Measurements from ENCODE around the gene PLXNA4.

PLXNA4 gene

DNA sequence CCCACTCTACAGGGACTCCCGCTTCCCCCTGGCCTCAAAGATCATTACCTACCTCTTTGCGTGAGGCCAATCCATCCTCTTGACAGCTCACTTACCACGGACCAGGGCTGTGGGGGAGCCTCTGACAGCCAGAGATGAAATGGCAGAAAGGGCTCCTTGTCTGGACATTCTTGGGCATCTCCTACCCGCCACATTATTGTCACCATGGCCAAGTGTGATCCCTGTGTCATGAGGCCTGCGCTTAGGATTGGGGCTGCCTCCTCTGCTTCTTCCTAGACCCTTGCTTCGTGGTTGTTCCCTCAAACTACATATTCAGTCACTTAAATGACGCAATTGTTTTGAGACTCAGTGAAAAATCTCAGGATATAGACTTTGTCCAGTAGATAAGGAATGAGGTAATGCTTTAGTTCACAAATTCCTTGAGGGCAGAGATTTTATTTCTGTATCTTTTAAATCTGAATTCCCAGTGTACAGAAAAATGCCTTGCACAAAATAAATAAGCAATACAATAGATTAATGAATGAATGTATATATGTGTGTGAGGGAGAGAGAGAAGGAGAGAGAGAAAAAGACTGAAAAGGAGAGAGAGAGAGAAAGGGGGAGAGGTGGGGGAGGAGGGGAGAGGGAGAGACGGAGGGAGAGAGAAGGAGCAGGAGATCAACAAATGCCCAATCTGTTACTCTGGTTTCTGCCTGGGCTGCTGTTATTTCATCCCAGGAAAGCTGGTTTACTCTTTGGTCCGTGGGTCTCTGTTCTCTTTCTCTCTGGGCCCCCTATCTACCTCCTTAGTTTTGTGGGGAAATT lies 159.0 kb downstream of the PLXNA4 start:
- DNase-seq (ENCODE audit: low spot score): no peak

GRCh38 chr7:132416395-132416794 lies 159.9 kb downstream of the PLXNA4 start:
- DNase-seq (ENCODE audit: low spot score): no peak

GRCh38 chr7:132415259-132415658 lies 161.0 kb downstream of the PLXNA4 start:
- DNase-seq (ENCODE audit: low spot score): no peak

GRCh38 chr7:132414857-132415256 lies 161.4 kb downstream of the PLXNA4 start:
- DNase-seq (ENCODE audit: low spot score): no peak

- no peak for DNase-seq (ENCODE audit: low spot score)
These were observed 163.8 kb downstream of the PLXNA4 start for GRCh38 chr7:132412435-132412834.

GRCh38 chr7:132410861-132411541 lies 165.3 kb downstream of the PLXNA4 start:
- DNase-seq (ENCODE audit: low spot score): no peak

GRCh38 chr7:132410385-132410784 lies 165.9 kb downstream of the PLXNA4 start:
- no peak for DNase-seq (ENCODE audit: low spot score)

DNA sequence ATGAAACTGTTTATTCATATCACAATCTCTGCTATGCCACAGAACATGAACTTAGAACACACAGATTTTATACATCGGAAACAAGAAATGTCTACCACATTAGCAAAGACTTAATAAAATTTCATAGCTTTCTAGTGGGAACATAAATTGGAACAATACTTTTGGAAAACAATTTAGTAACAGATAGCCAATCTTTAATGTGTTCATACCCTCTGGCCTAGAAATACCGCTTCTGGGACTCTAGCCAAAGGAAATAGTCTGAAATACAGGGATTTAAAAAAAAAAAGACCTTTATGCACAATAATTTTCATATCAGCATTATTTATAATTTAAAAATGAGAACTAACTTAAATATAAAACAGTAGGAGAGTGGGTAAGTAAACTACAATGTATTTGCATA lies 168.5 kb downstream of the PLXNA4 start:
- no peak for DNase-seq (ENCODE audit: low spot score)

GRCh38 chr7:132406039-132406438 lies 170.2 kb downstream of the PLXNA4 start:
- no peak for DNase-seq (ENCODE audit: low spot score)

DNA sequence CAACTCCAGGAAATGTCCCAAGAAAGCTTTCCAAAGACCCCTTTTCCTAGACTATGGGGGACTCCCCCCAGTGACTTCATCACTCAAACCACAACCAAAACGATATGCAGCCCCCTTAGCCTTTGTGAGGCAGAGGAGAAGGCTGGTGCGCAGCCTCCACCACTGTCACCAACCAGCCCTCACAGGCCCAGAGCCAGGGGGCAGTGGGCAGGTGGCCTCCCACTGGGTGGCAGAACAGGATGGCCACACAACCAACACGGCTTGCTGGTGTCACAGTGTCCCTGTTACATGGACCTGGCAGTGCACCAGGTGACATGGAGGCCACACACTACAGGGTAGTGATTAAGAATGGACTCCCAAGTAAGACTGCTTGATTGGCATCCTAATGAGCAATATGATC lies 172.0 kb downstream of the PLXNA4 start:
- no peak for DNase-seq (ENCODE audit: low spot score)

DNA sequence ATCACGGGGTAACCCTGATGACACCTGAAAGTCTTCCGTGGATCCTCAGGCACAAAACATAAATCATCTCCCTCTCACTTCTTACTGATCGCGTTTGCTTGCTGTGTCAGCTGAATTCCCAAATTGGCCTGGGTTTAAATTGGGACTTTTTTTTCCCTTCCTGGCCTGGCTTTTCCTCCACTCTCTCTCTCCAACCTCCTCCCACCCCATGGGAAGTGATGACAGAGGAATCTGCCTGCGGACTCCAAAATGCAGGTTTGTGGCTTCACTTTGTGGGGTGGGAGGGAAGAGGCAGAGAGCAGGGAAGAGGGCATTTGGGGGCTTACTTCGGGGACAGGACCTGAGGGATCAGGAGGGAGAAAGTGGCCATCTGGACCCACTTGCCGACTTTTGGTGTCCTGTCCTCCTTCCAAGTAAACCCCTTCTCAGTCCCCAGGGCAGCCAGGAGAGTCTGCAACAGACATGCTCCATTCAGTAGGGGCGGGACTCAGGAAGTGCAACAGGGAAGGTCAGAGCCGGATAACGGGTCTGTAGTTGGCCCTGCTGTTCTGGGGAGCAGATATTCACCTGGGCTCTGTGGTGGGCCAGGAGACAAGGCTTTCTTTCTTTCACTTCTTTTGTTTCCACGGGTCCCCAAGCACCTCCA lies 172.7 kb downstream of the PLXNA4 start:
- no peak for DNase-seq (ENCODE audit: low spot score)

DNA sequence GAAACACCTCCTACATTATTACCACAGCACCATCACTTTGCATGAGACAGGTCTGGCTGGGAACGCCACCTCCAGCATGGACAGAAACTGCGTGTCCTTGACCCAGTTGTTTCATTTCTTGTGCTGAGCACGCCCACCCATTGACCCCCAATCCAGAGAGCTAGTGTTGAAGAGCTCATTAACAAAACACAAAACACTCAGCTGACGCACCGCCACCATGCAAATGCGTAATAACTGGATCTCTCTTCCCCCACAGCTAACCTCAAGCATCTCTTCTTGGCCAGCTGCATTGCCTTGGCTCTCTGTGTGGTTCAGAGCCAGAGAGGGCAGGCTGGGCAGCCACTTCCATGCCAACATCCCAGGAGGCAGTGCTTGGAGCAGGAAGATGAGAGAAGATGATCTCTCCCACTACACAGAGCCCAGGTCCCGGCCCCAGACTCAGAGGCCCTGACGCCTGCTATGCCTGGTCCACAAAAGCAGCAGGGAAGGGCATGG lies 173.5 kb downstream of the PLXNA4 start:
- DNase-seq (ENCODE audit: low spot score): no peak

DNA sequence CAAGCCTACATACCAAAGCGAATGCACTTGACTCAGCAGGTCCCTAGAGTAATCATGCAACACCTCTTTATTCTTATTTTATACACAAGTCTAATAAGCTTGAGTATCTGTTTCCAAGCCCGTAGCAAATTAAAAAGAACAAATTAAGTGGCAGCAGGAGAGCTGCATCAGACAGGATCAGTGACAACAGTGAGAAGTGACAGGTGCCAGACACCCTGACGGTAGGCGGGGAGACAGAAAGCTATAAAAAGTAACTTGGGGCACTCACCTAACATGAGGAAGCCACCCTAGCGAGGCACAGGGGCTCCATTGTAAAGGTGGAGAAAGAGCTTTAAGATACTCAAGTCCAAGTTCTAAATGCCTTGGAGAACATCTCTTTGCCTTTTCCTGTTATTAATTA lies 174.2 kb downstream of the PLXNA4 start:
- no peak for DNase-seq (ENCODE audit: low spot score)

DNA sequence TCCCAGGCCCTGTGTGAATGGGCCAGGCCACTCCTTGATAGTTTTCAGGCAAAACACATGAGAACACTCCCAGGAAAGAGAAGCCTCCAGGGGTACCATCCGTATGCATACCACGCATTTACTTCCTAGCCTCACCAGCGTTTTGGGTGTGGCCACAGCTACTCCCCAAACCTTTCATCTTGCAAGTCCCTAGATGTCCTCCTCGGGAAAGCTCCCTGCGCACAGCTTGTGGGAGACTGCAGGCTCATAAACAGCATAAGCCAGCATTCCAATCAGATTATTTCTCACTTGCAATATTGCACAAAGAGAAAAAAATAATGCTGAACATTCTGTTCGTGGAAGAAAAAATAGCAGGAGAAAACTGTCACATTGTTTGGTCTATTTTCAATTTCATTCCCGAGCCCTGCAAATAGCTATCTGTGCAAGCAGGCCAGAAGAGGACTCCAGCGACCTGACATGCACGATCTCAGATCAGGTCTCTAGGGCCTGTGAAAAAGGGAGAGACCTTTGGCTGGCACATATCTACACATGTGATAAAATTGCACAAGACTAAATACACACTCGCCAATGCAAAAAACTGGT lies 175.6 kb downstream of the PLXNA4 start:
- DNase-seq (ENCODE audit: low spot score): no peak

DNA sequence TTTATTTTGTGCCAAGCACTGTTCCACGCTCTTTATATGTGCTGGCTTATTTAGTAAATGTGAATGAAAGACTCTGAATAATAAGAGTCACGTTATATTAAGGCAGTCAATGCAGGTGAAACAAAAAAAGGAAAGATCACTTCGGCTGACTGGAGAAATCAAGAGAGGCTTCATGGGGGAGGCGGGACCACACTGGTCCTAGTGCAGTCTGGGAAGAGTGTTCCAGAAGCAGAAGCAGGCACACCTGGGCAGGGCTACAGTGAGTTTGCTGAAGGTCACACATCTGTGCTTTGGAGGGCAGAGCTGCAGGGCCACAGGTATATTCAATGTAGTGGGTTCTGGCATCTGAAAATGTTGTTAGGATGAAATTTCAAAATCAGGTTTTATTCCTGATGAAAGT lies 176.9 kb downstream of the PLXNA4 start:
- DNase-seq (ENCODE audit: low spot score): no peak

DNA sequence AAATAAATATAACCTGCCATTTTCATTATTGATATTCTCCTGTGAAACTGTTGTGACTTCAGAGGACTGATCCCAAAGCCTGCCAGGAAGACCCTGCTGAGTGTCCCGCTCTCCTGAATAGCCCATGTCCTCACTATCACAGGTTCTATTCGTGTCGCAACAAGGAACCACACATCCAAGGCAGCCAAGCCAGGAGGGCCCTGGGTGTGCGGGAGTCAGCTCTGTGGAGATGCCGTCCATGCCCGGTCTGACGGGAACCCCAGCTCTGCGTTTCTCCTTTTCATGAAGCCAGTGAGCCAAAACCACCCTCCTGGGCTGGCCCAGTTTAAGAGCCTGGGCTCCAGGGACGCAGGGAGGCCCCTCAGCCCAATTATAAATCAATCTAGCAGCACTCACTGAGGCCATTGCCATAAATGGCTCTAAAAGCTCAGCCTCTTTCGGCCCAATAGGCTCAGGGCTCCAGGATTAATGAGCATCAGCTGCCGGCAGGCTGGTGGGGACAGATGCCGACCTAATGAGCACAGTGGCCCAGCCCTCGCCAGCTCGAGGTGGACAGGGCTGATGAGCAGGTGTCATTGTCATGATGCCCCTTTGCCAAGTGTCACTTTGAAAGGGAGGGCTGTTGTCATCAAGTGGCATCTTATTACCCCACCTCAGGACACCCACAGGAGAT lies 177.9 kb downstream of the PLXNA4 start:
- no peak for DNase-seq (ENCODE audit: low spot score)

DNA sequence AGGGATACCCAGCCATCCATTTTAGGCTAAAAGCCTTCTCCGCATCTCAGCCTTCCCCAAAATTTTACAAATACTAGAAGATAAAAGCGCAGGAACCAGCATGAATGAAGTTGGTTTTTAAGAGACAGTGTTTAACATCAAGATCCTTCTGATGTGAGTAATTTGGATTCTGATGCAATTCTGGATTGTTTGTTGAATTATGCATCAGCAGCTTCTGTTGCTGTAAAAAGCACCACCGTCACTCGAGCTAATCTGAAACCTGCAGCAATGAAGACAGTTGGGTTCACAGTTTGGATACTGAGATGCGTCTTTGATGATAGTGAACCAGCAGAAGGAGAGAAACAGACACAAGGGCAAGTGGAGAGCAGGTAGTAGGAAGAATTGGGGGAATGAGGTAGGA lies 179.2 kb downstream of the PLXNA4 start:
- DNase-seq (ENCODE audit: low spot score): no peak

- no peak for DNase-seq (ENCODE audit: low spot score)
These were observed 180.9 kb downstream of the PLXNA4 start for GRCh38 chr7:132395361-132395760.

DNA sequence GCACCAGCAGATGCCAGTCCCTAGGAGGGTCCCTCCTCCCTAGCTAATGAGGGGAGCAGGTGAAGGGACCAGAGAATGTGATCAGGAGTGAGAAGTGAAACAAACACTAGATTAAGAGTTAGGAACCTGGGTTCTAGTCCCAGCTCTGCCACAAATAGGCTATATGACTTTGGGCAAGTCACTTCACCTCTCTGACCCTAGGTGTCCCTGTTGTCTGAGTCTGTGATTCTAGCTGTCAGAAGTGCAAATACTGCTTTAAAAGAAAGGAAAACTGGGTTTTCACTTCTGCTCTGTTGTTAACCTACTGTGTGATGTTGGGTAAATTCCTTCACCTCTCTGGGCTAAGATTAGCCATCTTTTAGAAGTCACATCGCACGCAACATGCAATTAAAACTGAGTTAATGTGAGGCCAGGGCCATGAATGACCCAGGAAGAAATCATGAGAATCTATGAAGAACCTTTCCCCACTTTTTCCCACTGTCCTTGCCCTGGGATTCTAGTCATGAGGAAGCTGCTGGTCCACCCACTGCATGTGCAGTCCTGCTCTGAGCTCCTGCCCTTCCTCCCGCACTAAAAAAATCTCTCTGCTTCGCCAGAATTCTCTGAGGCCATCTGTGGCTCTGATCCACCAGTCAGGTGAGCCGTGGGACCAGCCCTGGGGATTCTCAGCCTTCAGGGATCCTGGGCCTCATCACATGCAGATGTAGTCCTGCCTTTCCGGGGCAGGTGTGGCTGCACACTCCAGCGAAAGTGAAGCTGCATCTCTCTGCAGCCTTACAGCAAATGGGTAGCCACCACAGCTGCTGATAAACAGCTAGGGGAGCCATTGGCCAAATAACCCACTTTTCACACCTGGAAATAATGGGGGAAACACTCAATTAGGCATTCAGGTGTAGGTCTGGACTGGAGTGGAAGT lies 181.7 kb downstream of the PLXNA4 start:
- peak; percentile 51 for DNase-seq (ENCODE audit: low spot score)

DNA sequence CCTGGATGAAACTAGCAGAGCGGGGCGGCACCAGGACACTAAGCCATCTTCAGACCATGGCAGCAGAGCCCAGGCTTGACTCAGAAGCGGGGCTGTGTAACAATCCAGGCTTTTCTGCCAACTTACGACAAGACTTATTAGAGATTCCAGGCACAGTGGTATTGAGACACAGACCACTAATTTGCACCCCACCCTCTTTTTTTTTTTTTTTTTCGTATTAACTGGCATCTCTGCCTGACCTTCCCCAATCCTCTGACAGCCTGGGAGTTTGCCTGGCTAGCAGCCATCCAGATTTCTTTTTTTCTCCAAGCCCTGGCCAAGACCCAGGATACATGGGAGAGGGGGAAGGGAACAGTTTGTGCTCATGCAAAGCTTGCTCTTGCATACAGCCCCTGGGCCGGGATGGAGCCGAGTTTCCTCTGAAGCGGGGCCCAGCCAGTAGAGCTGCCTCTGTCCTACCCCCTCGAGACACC lies 182.4 kb downstream of the PLXNA4 start:
- DNase-seq (ENCODE audit: low spot score): no peak

DNA sequence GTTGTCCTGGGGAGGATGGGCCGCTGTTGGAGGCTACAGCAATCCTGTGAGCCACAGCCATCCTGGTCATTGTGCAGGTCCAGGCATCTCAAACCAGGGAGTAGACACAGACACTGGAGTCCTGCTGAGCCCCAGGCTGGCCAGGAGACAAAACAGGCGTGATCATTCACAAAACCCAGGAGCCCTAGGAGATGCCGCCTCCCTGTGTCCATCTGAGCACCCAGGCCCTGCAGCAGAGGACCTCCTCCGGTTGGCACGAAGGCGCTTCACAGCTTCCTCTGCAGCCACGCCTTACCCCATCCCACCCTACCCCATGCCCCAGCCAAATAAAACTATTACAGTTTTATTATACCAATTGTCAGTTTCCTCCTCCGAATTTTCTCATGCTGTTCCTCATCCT lies 183.6 kb downstream of the PLXNA4 start:
- no peak for DNase-seq (ENCODE audit: low spot score)
